HG02642 (cell line): Measurements from ENCODE around the gene CYP46A1.
"Not testable (repeated sequence)": the region's sequence is repeated elsewhere in the genome, so short reads cannot be mapped to it uniquely, and the experiment has no call there.

Experiments
- ATAC-seq: cut with Tn5 transposase; IDR thresholded peaks from one replicate; pipeline ENCODE4 v1.9.1; 2021; ENCODE audit warnings: mild to moderate bottlenecking; ENCODE audit not compliant: unreplicated experiment, poor library complexity

CYP46A1 gene

GRCh38 chr14:99683619-99684409, at the start of gene CYP46A1:
CYP46A1 (plus strand) TSS chr14:99684298; CDS start chr14:99684418, 120 bp downstream.
- peak; percentile 95 for ATAC-seq

- no peak for ATAC-seq
Observed at GRCh38 chr14:99634443-99634842, 49.7 kb upstream of the CYP46A1 start.

GRCh38 chr14:99635116-99635515, 49.0 kb upstream of the CYP46A1 start:
- ATAC-seq, result no peak

- no peak for ATAC-seq
Observed at GRCh38 chr14:99636487-99636886, 47.6 kb upstream of the CYP46A1 start.

- ATAC-seq, result no peak
Observed at GRCh38 chr14:99637624-99638023, 46.5 kb upstream of the CYP46A1 start.

- ATAC-seq, result not testable (repeated sequence)
Observed at GRCh38 chr14:99642771-99643170, 41.3 kb upstream of the CYP46A1 start.

GRCh38 chr14:99643343-99643742, 40.8 kb upstream of the CYP46A1 start:
- no peak for ATAC-seq

GRCh38 chr14:99644035-99644587, 40.0 kb upstream of the CYP46A1 start:
- ATAC-seq, result no peak

GRCh38 chr14:99644723-99645544, 39.2 kb upstream of the CYP46A1 start, which contains the start of gene HHIPL1:
HHIPL1 (plus strand) TSS chr14:99645129; CDS start chr14:99645208, 79 bp downstream.
- ATAC-seq, result no peak

- no peak for ATAC-seq
Observed at GRCh38 chr14:99645545-99646505, 38.3 kb upstream of the CYP46A1 start.

- ATAC-seq, result no peak
Observed at GRCh38 chr14:99647411-99647810, 36.7 kb upstream of the CYP46A1 start.

- no peak for ATAC-seq
Observed at GRCh38 chr14:99648027-99648784, 35.9 kb upstream of the CYP46A1 start.

GRCh38 chr14:99649219-99649618, 34.9 kb upstream of the CYP46A1 start:
- ATAC-seq, result no peak

GRCh38 chr14:99649643-99650042, 34.5 kb upstream of the CYP46A1 start:
- no peak for ATAC-seq

GRCh38 chr14:99650189-99650588, 33.9 kb upstream of the CYP46A1 start:
- ATAC-seq, result no peak

GRCh38 chr14:99651953-99652746, 31.9 kb upstream of the CYP46A1 start:
- no peak for ATAC-seq

- ATAC-seq, result no peak
Observed at GRCh38 chr14:99654235-99654985, 29.7 kb upstream of the CYP46A1 start.

GRCh38 chr14:99655521-99655920, 28.6 kb upstream of the CYP46A1 start:
- ATAC-seq, result no peak
